Measurements from ENCODE around the gene MSI2.

MSI2 gene

DNA sequence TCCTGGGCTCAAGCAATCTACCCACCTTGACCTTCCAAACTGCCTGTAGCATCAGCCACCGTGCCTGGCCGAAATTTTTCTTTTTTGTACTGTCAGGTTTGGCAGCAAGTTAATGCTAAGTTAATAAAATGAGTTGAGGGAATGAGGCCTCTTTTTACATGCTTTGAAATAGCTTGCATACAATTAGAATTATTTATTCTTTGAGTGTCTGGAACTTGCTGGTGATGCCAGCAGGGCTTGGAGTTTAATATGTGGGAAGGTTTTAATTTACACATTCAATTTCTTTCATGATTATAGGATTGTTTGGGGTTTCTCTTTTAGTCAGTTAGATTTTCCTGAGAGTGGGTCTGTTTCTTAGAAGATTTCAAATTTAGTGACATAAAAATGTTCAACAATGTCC is 31.2 kb upstream of the MSI2 start:
- Histone ChIP-seq H3K9me2 (replicated peaks; ENCODE audit: low read depth, low read length) (no peaks in the 10 kb centered on the region), H3K4me2 (ENCODE audit: low read depth, low read length, poor library complexity, severe bottlenecking) (no peak overlapping the region), H3F3A (ENCODE audit: low read depth) (no peaks in the 10 kb centered on the region), H2AFZ (ENCODE audit: low read length) (no peak overlapping the region), H3K4me3 (ENCODE audit: low read length, poor library complexity, severe bottlenecking) (no peak overlapping the region), H3K36me3 (ENCODE audit: insufficient read depth, low read length) (no peaks in the 10 kb centered on the region), H4K20me1 (ENCODE audit: insufficient read depth, low read length, poor library complexity, severe bottlenecking) (no peaks in the 10 kb centered on the region), H3K4me1 (ENCODE audit: insufficient read depth, low read length, poor library complexity, severe bottlenecking) (peaks cover 10% of the 10 kb centered on the region), H3K9me3 (ENCODE audit: insufficient read depth, low read depth, low read length) (peaks cover 11% of the 10 kb centered on the region), H3K79me2 (ENCODE audit: insufficient read depth, low read length) (no peaks in the 10 kb centered on the region), H3K27me3 (ENCODE audit: insufficient read depth, low read length, poor library complexity, severe bottlenecking) (no peaks in the 10 kb centered on the region), H3K9ac (ENCODE audit: low read depth, low read length, poor library complexity, severe bottlenecking) (no peak overlapping the region)
- no peak for TF ChIP-seq EZH2phosphoT487 (IDR thresholded peaks at IDR 0.05; ENCODE audit: borderline replicate concordance)
- TF ChIP-seq, protein P1, sequence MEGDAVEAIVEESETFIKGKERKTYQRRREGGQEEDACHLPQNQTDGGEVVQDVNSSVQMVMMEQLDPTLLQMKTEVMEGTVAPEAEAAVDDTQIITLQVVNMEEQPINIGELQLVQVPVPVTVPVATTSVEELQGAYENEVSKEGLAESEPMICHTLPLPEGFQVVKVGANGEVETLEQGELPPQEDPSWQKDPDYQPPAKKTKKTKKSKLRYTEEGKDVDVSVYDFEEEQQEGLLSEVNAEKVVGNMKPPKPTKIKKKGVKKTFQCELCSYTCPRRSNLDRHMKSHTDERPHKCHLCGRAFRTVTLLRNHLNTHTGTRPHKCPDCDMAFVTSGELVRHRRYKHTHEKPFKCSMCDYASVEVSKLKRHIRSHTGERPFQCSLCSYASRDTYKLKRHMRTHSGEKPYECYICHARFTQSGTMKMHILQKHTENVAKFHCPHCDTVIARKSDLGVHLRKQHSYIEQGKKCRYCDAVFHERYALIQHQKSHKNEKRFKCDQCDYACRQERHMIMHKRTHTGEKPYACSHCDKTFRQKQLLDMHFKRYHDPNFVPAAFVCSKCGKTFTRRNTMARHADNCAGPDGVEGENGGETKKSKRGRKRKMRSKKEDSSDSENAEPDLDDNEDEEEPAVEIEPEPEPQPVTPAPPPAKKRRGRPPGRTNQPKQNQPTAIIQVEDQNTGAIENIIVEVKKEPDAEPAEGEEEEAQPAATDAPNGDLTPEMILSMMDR (conservative IDR thresholded peaks at IDR 0.05; ENCODE audit: low read length): no peak

DNA sequence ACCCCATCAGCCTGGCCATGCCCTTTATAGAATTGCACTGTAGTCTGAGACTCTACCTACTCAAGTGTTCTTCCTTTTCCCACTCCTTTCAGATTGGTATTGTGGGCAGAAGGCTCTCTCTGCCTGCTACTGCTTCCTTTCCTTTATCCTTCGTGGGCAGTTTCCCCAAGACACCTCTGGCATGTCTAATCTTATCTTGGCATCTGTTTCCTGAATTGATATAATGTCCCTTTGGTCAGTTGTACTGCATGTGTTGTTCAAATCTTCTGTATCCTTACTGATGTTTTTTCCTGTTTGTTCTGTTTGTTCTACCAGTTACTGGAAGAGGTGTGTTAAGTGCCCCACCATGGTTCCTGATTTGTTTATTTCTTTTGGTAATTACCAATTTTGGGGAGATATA is 29.5 kb upstream of the MSI2 start:
- no peak overlapping the region for H3K9ac ChIP-seq (ENCODE audit: low read depth, low read length, poor library complexity, severe bottlenecking)
- TF ChIP-seq, protein P1 (conservative IDR thresholded peaks at IDR 0.05; ENCODE audit: low read length): no peak
- no peak for TF ChIP-seq EZH2phosphoT487 (IDR thresholded peaks at IDR 0.05; ENCODE audit: borderline replicate concordance)
- H4K20me1 ChIP-seq (ENCODE audit: insufficient read depth, low read length, poor library complexity, severe bottlenecking): no peaks in the 10 kb centered on the region
- H3K4me1 ChIP-seq (ENCODE audit: insufficient read depth, low read length, poor library complexity, severe bottlenecking): peaks cover 10% of the 10 kb centered on the region
- H2AFZ ChIP-seq (ENCODE audit: low read length): 0 out of 2 replicates have a peak overlapping the region, but pooled peaks have one; percentile 27
- no peaks in the 10 kb centered on the region for H3F3A ChIP-seq (ENCODE audit: low read depth)
- peak overlapping the region; percentile 6 for H3K4me2 ChIP-seq (ENCODE audit: low read depth, low read length, poor library complexity, severe bottlenecking)
- H3K79me2 ChIP-seq (ENCODE audit: insufficient read depth, low read length): no peaks in the 10 kb centered on the region
- no peaks in the 10 kb centered on the region for H3K36me3 ChIP-seq (ENCODE audit: insufficient read depth, low read length)
- no peak overlapping the region for H3K4me3 ChIP-seq (ENCODE audit: low read length, poor library complexity, severe bottlenecking)
- H3K9me2 ChIP-seq (replicated peaks; ENCODE audit: low read depth, low read length): no peaks in the 10 kb centered on the region
- H3K9me3 ChIP-seq (ENCODE audit: insufficient read depth, low read depth, low read length): peaks cover 9% of the 10 kb centered on the region
- no peaks in the 10 kb centered on the region for H3K27me3 ChIP-seq (ENCODE audit: insufficient read depth, low read length, poor library complexity, severe bottlenecking)

DNA sequence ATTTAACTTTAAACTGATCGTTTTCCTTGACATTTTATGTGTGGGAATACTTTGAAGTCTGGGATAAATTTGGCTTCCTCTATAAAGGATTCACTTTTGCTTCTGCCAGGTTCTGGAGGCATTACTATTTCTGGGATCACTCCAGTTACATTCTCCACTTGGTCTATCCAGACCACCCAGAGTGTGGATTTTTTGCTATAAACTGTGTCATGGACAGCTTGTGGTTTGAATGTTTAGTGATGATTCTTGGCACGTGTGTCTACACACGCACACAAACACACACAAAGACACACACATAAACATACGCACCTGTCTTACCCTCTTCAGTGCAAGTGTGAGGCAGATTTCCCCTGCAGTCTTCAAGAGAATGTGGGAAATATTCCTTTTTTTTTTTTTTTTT is 27.4 kb upstream of the MSI2 start:
- H3K4me2 ChIP-seq (ENCODE audit: low read depth, low read length, poor library complexity, severe bottlenecking): no peak overlapping the region
- peaks cover 10% of the 10 kb centered on the region for H3K4me1 ChIP-seq (ENCODE audit: insufficient read depth, low read length, poor library complexity, severe bottlenecking)

More for the DNA sequence above, 27.4 kb upstream of the MSI2 start:
- Histone ChIP-seq H3K4me3 (ENCODE audit: low read length, poor library complexity, severe bottlenecking) (no peak overlapping the region), H4K20me1 (ENCODE audit: insufficient read depth, low read length, poor library complexity, severe bottlenecking) (no peaks in the 10 kb centered on the region), H3F3A (ENCODE audit: low read depth) (no peaks in the 10 kb centered on the region), H3K9ac (ENCODE audit: low read depth, low read length, poor library complexity, severe bottlenecking) (no peak overlapping the region), H3K79me2 (ENCODE audit: insufficient read depth, low read length) (no peaks in the 10 kb centered on the region), H3K27me3 (ENCODE audit: insufficient read depth, low read length, poor library complexity, severe bottlenecking) (no peaks in the 10 kb centered on the region), H3K36me3 (ENCODE audit: insufficient read depth, low read length) (no peaks in the 10 kb centered on the region), H3K9me2 (replicated peaks; ENCODE audit: low read depth, low read length) (no peaks in the 10 kb centered on the region), H2AFZ (ENCODE audit: low read length) (no peak overlapping the region), H3K9me3 (ENCODE audit: insufficient read depth, low read depth, low read length) (no peaks in the 10 kb centered on the region)
- TF ChIP-seq, protein P1 (conservative IDR thresholded peaks at IDR 0.05; ENCODE audit: low read length): no peak
- no peak for TF ChIP-seq EZH2phosphoT487 (IDR thresholded peaks at IDR 0.05; ENCODE audit: borderline replicate concordance)
